GM21717 (cell line): ENCODE measurements around the gene MED15.

Experiments
- ATAC-seq: cut with Tn5 transposase; IDR thresholded peaks from one replicate; pipeline ENCODE4 v1.9.1; 2021; ENCODE audit warnings: mild to moderate bottlenecking, moderate library complexity; ENCODE audit not compliant: unreplicated experiment

Gene MED15

DNA sequence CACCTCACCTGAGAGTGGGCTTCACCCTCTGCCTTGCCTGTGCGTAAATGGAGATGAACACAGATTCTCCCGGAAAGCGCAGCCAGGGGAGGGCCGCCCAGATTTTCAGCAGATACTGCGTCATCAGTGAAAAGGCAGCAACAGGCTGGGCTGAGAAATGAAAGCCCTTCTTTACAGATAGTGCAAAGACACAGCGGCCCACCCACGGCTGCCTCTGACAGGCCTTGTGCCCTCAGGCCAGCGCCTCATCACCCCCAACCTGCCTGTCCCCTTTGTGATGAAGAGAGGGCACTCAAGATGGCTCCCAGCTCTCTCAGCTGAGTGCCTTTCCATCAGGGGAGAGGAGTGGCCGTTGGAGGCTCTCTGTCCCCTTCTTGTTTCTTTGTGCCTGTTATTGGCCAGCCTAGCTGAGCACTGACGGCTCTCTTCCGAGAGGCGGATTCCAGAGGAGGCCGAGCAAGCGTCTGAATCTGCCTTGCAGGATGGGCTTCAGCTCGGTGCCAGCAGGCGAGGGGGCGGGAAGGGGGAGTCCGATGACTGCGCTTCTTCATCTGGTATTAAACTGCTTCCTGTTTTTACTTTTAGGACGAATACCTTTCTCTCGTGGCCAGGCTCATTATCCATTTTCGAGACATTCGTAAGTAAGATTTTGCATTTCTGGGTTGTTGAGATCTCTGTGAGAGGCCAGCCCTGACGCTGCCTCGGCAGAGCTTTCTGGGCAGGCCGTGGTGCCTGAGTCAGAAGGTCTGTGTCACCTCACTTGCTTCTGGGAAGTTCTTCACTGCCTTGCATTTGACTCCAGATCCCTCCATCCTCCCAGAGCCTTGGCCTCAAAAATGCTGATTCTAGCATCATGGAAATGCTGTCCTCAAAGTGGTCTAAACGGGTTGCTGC is 43.7 kb downstream of the MED15 start:
- no peak for ATAC-seq

DNA sequence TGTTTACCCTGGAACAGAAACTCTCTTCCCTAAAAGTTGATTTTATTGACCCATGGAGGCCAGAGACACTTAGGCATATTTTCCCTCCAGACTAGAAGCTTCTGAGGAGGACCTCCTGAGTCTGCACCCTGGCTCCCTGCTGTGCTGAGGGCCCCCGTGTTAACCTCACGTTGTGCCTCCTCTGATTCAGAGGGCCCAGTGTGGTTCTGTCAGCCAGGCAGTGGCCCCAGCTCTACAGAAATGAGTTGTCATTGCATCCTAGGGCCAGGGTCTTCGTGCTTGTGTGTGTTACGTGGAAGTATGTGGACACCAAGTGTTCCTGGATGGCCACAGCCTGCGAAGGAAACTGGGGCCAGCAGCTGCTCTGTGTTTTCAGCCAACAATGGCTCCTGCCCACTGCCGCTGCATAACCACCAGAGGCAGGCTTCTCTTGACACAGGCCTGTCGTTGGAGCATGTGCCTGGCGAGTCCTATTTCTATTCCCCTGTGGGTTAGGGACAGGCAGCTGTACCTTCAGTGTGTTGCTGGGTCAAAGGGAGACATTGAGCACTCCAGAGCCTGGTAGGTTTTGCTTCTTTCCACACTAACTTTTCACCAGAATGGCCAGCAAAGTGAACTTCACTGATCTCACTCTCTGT is 44.5 kb downstream of the MED15 start:
- no peak for ATAC-seq

GRCh38 chr22:20552443-20553401 is 45.3 kb downstream of the MED15 start:
- ATAC-seq, result no peak

- no peak for ATAC-seq
These were observed 46.7 kb downstream of the MED15 start for GRCh38 chr22:20553947-20554741.

DNA sequence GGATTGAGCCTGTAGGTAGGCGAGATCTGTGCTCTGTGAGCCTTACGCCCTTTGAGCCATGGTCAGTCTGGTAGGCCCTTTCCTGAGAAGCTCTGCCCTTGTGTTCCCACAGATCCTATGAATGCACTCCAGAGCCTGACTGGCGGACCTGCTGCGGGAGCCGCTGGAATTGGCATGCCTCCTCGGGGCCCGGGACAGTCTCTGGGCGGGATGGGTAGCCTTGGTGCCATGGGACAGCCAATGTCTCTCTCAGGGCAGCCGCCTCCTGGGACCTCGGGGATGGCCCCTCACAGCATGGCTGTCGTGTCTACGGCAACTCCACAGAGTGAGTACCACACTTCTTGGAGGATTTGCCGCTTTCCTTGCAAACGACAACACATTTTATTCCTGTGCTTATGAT is 47.4 kb downstream of the MED15 start:
- ATAC-seq, result no peak

DNA sequence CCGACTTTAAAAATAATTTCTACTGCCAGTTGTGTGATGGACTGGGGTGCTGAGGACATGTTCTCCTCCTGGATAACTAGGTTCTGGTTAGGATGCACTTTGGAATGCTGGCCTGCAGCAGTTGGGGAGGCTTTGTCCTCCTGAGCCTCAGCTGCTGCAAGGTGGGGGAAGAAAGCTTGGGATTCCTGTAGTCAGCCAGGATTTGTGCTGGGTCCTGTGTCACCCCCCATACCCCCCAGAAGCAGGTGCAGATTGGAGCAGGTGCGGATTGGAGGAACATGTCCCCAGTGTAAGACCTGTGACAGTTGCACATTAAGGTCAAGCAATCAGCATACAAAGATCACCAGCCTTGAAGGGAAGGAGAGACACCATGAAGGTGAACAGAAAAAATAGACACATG is 51.1 kb downstream of the MED15 start:
- no peak for ATAC-seq

- no peak for ATAC-seq
These were observed 51.9 kb downstream of the MED15 start for GRCh38 chr22:20559174-20559760.

- ATAC-seq, result no peak
These were observed 53.3 kb downstream of the MED15 start for GRCh38 chr22:20560716-20561115.

DNA sequence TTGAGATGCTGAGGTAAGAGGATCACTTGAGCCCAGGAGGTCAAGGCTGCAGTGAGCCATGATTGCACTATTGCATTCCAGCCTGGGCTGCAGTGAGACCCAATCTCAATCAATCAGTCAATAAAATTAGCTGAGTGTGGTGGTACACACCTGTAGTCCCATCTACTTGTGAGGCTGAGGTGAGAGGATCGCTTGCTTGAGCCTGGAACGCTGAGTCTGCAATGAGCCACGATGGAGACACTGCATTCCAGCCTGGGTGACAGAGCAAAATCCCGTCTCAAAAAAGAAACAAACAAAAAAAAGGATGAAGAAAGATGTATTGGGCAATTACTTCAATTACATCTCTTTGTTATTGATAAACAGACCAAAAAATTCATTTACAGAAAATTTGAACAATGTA is 54.5 kb downstream of the MED15 start:
- no peak for ATAC-seq

DNA sequence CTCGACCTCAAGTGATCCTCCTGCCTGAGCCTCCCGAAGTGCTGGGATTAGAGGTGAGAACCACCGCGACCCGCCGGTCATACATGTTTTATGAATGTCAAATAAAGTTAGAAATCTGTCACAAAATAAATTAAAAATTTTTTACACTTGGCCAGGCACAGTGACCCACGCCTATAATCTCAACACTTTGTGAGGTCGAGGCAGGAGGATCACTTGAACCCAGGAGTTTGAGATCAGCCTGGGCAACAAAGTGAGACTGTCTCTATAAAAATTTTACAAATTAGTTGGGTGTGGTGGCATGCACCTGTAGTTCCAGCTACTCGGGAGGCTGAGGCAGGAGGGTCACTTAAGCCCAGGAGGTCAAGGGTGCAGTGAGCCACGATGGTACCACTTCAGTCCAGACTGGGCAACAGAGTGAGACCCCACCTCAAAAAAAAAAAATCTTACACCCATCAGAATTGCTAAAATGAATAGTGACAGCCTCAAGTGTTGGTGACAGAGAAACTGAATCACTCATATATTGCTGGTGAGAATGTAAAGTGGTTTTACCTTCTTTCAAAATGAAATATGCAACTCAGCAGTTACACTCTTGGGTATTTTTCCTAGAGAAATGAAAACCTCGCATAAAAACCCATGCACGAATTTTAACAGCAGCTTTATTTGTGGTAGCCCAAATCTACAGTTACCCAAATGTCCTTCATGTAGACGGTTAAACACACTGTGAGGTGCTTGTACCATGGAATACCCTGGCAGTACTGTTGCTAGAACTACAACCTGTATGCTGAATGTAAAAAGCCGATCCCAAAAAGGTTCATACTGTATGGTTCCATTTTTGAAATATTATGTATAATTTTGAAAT is 55.4 kb downstream of the MED15 start:
- ATAC-seq, result no peak

GRCh38 chr22:20563466-20563906 is 56.1 kb downstream of the MED15 start:
- no peak for ATAC-seq

- no peak for ATAC-seq
These were observed 56.5 kb downstream of the MED15 start for GRCh38 chr22:20563941-20564371.

DNA sequence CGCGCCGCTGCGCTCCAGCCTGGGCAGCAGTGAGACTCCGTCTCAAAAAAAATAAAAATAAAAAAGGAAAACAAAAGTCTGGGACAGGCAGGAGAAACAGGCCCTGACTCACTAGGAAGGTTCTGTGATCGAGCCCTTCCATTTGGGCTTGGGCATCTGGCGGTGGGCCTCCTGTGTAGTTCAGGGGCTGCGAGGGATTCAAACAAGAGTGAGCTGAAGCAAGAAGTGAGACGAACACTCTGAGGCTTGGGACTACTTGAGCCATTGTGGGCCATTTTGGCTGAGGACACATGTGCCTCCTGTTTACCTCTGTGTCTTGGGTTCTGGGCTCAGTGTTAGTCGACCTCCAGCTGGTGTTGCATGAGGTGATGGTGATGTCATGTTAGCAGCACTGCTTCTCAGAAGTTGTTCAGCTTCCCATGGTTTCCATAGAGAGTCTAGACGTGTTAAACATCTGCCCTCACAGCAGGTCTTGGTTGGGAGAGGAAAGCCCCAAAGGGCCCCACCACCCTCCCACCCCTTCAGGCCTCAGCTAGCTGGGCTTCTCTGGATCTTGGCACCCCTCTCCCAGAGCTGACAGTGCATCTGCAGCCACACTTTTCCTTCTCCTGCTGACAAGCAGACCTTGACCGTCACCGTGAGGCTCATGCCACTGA is 57.8 kb downstream of the MED15 start:
- no peak for ATAC-seq

GRCh38 chr22:20565761-20566160 is 58.4 kb downstream of the MED15 start:
- no peak for ATAC-seq

GRCh38 chr22:20566420-20567260 is 59.2 kb downstream of the MED15 start:
- ATAC-seq, result no peak

- ATAC-seq, result no peak
These were observed 60.0 kb downstream of the MED15 start for GRCh38 chr22:20567371-20567847.

GRCh38 chr22:20567993-20568417 is 60.6 kb downstream of the MED15 start:
- no peak for ATAC-seq
